GM12892 (cell line): ENCODE results near the gene ERBB2.

Experiments
- POLR2A ChIP-seq: IDR thresholded peaks from 2 replicates; pipeline ENCODE4 v1.6.1; 2011; ENCODE audit warnings: low read depth, low read length, control low read depth
- POLR2AphosphoS5 ChIP-seq: IDR thresholded peaks from 2 replicates; pipeline ENCODE4 v1.6.1; 2011; ENCODE audit warnings: low read depth, low read length, control low read depth
- TAF1 ChIP-seq: IDR thresholded peaks from 2 replicates; pipeline ENCODE4 v1.6.1; 2011; ENCODE audit warnings: low read depth, mild to moderate bottlenecking, control low read depth, low read length, borderline replicate concordance

DNA sequence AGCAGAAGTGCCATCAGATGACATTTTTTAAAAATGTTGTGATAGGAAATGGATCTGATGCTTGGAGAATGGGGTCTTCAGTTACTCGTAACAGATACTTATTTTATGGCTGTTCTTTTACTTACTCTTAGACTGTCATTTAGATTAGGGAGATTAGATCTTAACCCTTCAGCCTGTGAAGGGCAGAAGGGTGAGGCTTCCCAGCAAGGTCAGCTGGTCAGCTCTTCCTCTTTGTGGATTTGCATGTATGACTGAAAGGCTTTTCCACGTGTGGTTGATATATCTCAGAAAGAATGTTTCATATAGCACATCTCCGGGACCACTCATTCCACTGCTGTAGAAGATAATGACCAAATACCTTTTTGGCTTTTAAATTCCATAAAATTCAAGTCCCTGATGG is 65.3 kb downstream of the ERBB2 start:
- TF ChIP-seq POLR2AphosphoS5 (no peak), POLR2A (no peak), TAF1 (no peak)
